Measurements from ENCODE around the gene LMO7.

DNA sequence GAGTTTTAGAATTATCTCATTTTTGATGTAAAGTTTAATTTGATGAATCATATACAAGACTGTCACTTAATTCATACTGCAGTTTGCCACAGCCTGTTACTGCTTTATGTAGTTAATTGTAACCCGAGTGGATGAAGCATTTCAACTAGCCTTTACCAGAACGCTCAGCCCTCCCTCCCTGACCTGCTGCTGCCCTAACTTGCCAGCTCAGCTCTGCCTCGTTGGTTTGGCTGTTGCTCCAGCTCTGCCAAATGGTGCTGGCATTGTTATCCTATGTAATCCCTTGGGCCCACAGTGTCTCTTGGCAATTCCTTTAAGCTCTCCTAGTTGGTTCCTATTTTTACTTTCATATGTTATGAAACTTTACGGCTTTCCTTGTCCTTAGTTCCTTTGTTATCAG is 113.3 kb downstream of the LMO7 start:
- TF ChIP-seq, protein P1, sequence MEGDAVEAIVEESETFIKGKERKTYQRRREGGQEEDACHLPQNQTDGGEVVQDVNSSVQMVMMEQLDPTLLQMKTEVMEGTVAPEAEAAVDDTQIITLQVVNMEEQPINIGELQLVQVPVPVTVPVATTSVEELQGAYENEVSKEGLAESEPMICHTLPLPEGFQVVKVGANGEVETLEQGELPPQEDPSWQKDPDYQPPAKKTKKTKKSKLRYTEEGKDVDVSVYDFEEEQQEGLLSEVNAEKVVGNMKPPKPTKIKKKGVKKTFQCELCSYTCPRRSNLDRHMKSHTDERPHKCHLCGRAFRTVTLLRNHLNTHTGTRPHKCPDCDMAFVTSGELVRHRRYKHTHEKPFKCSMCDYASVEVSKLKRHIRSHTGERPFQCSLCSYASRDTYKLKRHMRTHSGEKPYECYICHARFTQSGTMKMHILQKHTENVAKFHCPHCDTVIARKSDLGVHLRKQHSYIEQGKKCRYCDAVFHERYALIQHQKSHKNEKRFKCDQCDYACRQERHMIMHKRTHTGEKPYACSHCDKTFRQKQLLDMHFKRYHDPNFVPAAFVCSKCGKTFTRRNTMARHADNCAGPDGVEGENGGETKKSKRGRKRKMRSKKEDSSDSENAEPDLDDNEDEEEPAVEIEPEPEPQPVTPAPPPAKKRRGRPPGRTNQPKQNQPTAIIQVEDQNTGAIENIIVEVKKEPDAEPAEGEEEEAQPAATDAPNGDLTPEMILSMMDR (IDR thresholded peaks at IDR 0.05; ENCODE audit: control extremely low read depth in 1 of 3, insufficient read depth in 1 of 3, low read depth in 1 of 3, low read length in 3 of 3) = no peak
- TF ChIP-seq RAD21 (IDR thresholded peaks at IDR 0.05 in 1 of 2, conservative IDR thresholded peaks at IDR 0.05 in 1 of 2; ENCODE audit: low read depth in 2 of 2, low read length in 2 of 2) (no peak), SP1 (IDR thresholded peaks at IDR 0.05; ENCODE audit: low read depth, low read length) (no peak), POLR2A (IDR thresholded peaks at IDR 0.05; ENCODE audit: control extremely low read depth in 1 of 2, low read depth in 2 of 2, low read length in 2 of 2) (no peak), EZH2 (IDR thresholded peaks at IDR 0.05; ENCODE audit: low read depth, low read length, severe bottlenecking) (no peak), ZNF274 (IDR thresholded peaks at IDR 0.05; ENCODE audit: borderline replicate concordance, extremely low read depth, low read length) (no peak), SRF (IDR thresholded peaks at IDR 0.05; ENCODE audit: low read depth, low read length) (no peak), BRCA1 (IDR thresholded peaks at IDR 0.05; ENCODE audit: low read depth, low read length) (no peak), JUN (IDR thresholded peaks at IDR 0.05; ENCODE audit: low read depth, low read length) (no peak)
